Neural cell (in vitro differentiated cells): Measurements from ENCODE around the gene FCN3. TPM values are rescaled to one million over a fixed set of nuclear protein-coding genes. Genes with fewer than 3 reads are reported as not detected.

ENCODE experiments used
- H2AFZ ChIP-seq: fragments of 200-600, 300-800 bp; sonication (generic), shearing (Covaris generic); 2 replicates; pipeline ENCODE4 v1.6.0; 2014; ENCODE audit warnings: low read depth, mild to moderate bottlenecking, antibody characterized with exemption, low read length, moderate library complexity
- H3F3A ChIP-seq: fragments of 200-600 bp; shearing (Covaris generic); 2 replicates; pipeline ENCODE4 v1.6.1; 2016; ENCODE audit warnings: mild to moderate bottlenecking, moderate library complexity, mixed read lengths, antibody characterized with exemption, low read length; ENCODE audit not compliant: insufficient read depth, poor library complexity, severe bottlenecking
- H3K27ac ChIP-seq: fragments of 200-600, 300-800 bp; sonication (generic), shearing (Covaris generic); 2 replicates; pipeline ENCODE4 v1.5.1; 2014; ENCODE audit warnings: mild to moderate bottlenecking, low read length, moderate library complexity
- H3K27me3 ChIP-seq: fragments of 300-800, 200-600 bp; sonication (generic), shearing (Covaris generic); 2 replicates; pipeline ENCODE4 v1.6.0; 2014; ENCODE audit warnings: mild to moderate bottlenecking, low read depth, low read length, moderate library complexity; ENCODE audit not compliant: insufficient read depth
- H3K36me3 ChIP-seq: fragments of 300-800, 200-600 bp; sonication (generic), shearing (Covaris generic); 2 replicates; pipeline ENCODE4 v1.5.1; 2014; ENCODE audit warnings: mild to moderate bottlenecking, antibody characterized with exemption, low read length, moderate library complexity; ENCODE audit not compliant: insufficient read depth
- H3K4me2 ChIP-seq: fragments of 300-800, 200-600 bp; sonication (generic), shearing (Covaris generic); 2 replicates; pipeline ENCODE4 v1.6.0; 2014; ENCODE audit warnings: mild to moderate bottlenecking, low read length
- H3K4me3 ChIP-seq: fragments of 300-800, 200-600 bp; sonication (generic), shearing (Covaris generic); 2 replicates; pipeline ENCODE4 v1.5.1; 2014; ENCODE audit warnings: mild to moderate bottlenecking, low read length, moderate library complexity
- H3K79me2 ChIP-seq: fragments of 200-600 bp; shearing (Covaris generic); replicated peaks from 2 replicates; pipeline ENCODE4 v1.6.0; 2014; ENCODE audit warnings: mild to moderate bottlenecking, low read length, moderate library complexity; ENCODE audit not compliant: insufficient read depth
- H3K9ac ChIP-seq: fragments of 300-800, 200-600 bp; sonication (generic), shearing (Covaris generic); 2 replicates; pipeline ENCODE4 v1.6.1; 2016; ENCODE audit warnings: mild to moderate bottlenecking, low read length, mixed read lengths
- H3K9me2 ChIP-seq: fragments of 200-600 bp; shearing (Covaris generic); 2 replicates; pipeline ENCODE4 v1.6.1; 2016; ENCODE audit warnings: mild to moderate bottlenecking, low read length, mixed read lengths; ENCODE audit not compliant: insufficient read depth
- H3K9me3 ChIP-seq: fragments of 200-600, 300-800 bp; sonication (generic), shearing (Covaris generic); 2 replicates; pipeline ENCODE4 v1.6.1; 2016; ENCODE audit warnings: mild to moderate bottlenecking, mixed run types, low read length, moderate library complexity, mixed read lengths
- H4K20me1 ChIP-seq: fragments of 200-600 bp; shearing (Covaris generic); 2 replicates; pipeline ENCODE4 v1.6.1; 2016; ENCODE audit warnings: mild to moderate bottlenecking, mixed run types; ENCODE audit not compliant: insufficient read depth
- EP300 ChIP-seq: fragments of 450-650 bp; conservative IDR thresholded peaks from 2 replicates; pipeline ENCODE4 v1.6.1; 2014; ENCODE audit warnings: antibody characterized with exemption, mild to moderate bottlenecking, moderate library complexity; ENCODE audit not compliant: poor library complexity, severe bottlenecking
- EZH2 ChIP-seq: fragments of 200-600, 300-800 bp; shearing (Covaris generic), sonication (generic); IDR thresholded peaks from 2 replicates; pipeline ENCODE4 v1.6.1; 2014; ENCODE audit warnings: antibody characterized with exemption, low read length, borderline replicate concordance, mild to moderate bottlenecking; ENCODE audit not compliant: insufficient read depth, poor library complexity, severe bottlenecking
- MXI1 ChIP-seq: fragments of 450-650 bp; conservative IDR thresholded peaks from 2 replicates; pipeline ENCODE4 v1.6.1; 2014; ENCODE audit warnings: antibody characterized with exemption, mild to moderate bottlenecking; ENCODE audit not compliant: poor library complexity, severe bottlenecking
- POLR2AphosphoS5 ChIP-seq: IDR thresholded peaks from 2 replicates; pipeline ENCODE4 v1.6.1; 2012
- RAD21 ChIP-seq: fragments of 450-650 bp; conservative IDR thresholded peaks from 2 replicates; pipeline ENCODE4 v1.6.1; 2014; ENCODE audit warnings: antibody characterized with exemption, mild to moderate bottlenecking, moderate library complexity
- SMC3 ChIP-seq: fragments of 450-650 bp; conservative IDR thresholded peaks from 2 replicates; pipeline ENCODE4 v1.6.1; 2014; ENCODE audit warnings: antibody characterized with exemption, mild to moderate bottlenecking, moderate library complexity; ENCODE audit not compliant: poor library complexity
- TAF1 ChIP-seq: IDR thresholded peaks from 2 replicates; pipeline ENCODE4 v1.6.1; 2012; ENCODE audit warnings: low read depth
- polyA plus RNA-seq: library from polyadenylated mRNA; depleted of rRNA; stranded (reverse); fragments of >200 nt; gene quantifications from 2 replicates; pipeline ENCODE4 v1.2.3, GENCODE V29; 2014
- TF ChIP-seq, protein P1 (sequence below): fragments of 450-650 bp; IDR thresholded peaks from 2 replicates; pipeline ENCODE4 v1.5.1; 2014; ENCODE audit warnings: antibody characterized with exemption, mild to moderate bottlenecking, moderate library complexity; ENCODE audit not compliant: poor library complexity, severe bottlenecking
- TF ChIP-seq, protein P2 (sequence below): IDR thresholded peaks from 2 replicates; pipeline ENCODE4 v1.6.1; 2012; ENCODE audit warnings: borderline replicate concordance

Gene FCN3
- polyA plus RNA-seq, 1 donor from 2014 or later: not detected

DNA sequence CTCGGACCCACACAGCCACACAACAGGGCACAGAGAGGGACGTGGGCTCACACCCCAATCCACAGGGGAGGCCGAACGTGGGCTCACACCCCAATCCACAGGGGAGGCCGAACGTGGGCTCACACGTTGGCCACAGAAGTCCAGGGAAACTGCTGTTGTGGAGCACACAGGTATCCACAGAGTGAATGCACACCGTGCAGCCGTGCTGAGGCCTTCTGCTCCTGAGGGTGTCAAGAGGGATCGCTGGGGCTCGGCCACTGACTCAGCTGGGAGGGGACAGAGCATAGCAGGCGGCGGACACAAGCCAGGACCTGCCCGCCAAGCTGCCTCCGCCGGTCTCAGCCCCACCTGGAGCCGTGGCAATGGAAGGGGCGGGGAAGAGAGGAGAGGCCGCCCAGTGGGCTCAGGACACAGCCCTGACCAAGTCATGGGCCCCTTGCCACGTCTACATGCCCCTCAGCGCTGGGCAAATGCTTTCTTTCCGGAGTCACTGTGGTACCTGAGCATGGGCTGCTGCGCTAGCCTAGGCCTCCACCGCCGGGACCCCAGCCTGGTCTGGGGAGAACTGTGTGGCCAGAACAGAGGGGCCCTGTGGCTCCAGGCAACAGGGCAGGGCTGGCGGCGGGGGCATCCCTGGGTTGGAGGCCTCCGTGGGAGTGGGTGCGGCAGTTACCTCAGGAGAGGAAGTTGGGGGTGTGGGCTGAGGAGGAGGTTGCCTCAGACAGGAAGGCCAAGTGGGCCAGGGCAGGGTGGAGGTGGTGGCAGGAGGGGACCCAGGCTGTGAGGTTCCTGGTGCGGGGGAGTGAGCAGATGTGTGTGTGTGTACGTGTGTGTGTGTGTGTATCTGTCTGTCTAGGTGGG is 31.6 kb downstream of the FCN3 start:
- Histone ChIP-seq H2AFZ (no peak overlapping the region), H3K36me3 (no peaks in the 10 kb centered on the region), H3K9me2 (no peaks in the 10 kb centered on the region), H3K4me2 (no peak overlapping the region), H3K9ac (no peak overlapping the region), H3K9me3 (no peaks in the 10 kb centered on the region), H3K27me3 (no peaks in the 10 kb centered on the region), H4K20me1 (no peaks in the 10 kb centered on the region), H3K4me3 (no peak overlapping the region), H3F3A (no peaks in the 10 kb centered on the region), H3K79me2 (no peaks in the 10 kb centered on the region), H3K27ac (no peak overlapping the region)
- no peak for TF ChIP-seq RAD21
- TF ChIP-seq, protein P1, sequence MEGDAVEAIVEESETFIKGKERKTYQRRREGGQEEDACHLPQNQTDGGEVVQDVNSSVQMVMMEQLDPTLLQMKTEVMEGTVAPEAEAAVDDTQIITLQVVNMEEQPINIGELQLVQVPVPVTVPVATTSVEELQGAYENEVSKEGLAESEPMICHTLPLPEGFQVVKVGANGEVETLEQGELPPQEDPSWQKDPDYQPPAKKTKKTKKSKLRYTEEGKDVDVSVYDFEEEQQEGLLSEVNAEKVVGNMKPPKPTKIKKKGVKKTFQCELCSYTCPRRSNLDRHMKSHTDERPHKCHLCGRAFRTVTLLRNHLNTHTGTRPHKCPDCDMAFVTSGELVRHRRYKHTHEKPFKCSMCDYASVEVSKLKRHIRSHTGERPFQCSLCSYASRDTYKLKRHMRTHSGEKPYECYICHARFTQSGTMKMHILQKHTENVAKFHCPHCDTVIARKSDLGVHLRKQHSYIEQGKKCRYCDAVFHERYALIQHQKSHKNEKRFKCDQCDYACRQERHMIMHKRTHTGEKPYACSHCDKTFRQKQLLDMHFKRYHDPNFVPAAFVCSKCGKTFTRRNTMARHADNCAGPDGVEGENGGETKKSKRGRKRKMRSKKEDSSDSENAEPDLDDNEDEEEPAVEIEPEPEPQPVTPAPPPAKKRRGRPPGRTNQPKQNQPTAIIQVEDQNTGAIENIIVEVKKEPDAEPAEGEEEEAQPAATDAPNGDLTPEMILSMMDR: no peak
- TF ChIP-seq SMC3: no peak

- H3K79me2 ChIP-seq: no peaks in the 10 kb centered on the region
- no peak for TF ChIP-seq MXI1
- H3K4me2 ChIP-seq: no peak overlapping the region
- H3K9ac ChIP-seq: no peak overlapping the region
- no peak overlapping the region for H3K27ac ChIP-seq
- no peak overlapping the region for H2AFZ ChIP-seq
- H3K27me3 ChIP-seq: no peaks in the 10 kb centered on the region
- no peaks in the 10 kb centered on the region for H3K9me3 ChIP-seq
- H4K20me1 ChIP-seq: no peaks in the 10 kb centered on the region
- H3K36me3 ChIP-seq: no peaks in the 10 kb centered on the region
- H3K4me3 ChIP-seq: no peak overlapping the region
- H3F3A ChIP-seq: no peaks in the 10 kb centered on the region
- H3K9me2 ChIP-seq: no peaks in the 10 kb centered on the region
These were observed 32.2 kb downstream of the FCN3 start for GRCh38 chr1:27342391-27342777.

DNA sequence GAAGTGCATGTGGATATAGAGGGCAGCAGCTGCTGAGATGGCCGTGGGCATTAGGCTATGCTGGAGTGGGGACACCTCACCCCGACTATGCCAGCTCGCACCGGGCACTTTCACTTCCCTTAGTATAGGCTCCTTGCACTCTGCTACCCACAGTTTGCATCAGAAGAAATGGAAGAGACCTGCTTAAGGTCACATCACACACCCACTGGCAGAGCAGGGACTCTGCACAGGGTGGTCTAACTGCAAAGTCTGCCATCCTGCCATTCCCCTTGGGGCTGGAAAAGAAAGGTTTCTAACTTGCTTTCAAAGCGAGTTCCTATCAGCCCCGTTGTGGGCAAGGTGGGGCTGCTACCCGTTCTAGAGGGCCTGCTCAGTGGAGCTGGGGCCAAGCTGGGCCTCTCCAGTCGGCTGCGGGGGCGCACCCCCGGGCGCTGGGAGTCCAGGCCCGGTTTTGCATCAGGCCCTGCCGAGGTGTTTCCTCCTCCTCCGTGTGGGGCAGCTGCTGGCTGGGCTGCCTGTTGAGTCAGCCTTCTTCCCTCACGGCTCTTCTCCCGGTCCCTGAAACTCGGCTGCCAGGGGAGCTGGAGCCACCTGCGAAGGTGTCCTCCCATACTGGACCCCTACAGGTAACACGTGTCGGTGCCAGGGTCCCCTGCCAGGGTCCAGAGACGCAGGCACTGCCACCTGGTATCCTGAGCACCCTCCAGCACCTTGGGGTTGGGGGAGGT is 32.9 kb downstream of the FCN3 start, which contains the start of gene SYTL1:
Gene SYTL1, plus strand, starts transcription at position 498 of the 728 bp plus-strand sequence. CDS start 3,313 bp downstream, outside the sequence.
- Histone ChIP-seq H3K4me2 (no peak within 1 kb of the TSS), H3K9me2 (no peaks in the 10 kb centered on the region), H3K79me2 (no peaks in the 10 kb centered on the region), H3K36me3 (no peaks in the 10 kb centered on the region), H3K27me3 (no peaks in the 10 kb centered on the region), H3K9ac (no peak within 1 kb of the TSS), H3K27ac (no peak within 1 kb of the TSS), H2AFZ (no peak within 1 kb of the TSS), H3K4me3 (no peak within 1 kb of the TSS), H3F3A (no peaks in the 10 kb centered on the region), H4K20me1 (no peaks in the 10 kb centered on the region), H3K9me3 (no peaks in the 10 kb centered on the region)
- TF ChIP-seq EZH2 (no peak), RAD21 (no peak), EP300 (no peak), SMC3 (no peak), TAF1 (no peak), POLR2AphosphoS5 (no peak), MXI1 (no peak)
- TF ChIP-seq, protein P1: no peak
- TF ChIP-seq, protein P2, sequence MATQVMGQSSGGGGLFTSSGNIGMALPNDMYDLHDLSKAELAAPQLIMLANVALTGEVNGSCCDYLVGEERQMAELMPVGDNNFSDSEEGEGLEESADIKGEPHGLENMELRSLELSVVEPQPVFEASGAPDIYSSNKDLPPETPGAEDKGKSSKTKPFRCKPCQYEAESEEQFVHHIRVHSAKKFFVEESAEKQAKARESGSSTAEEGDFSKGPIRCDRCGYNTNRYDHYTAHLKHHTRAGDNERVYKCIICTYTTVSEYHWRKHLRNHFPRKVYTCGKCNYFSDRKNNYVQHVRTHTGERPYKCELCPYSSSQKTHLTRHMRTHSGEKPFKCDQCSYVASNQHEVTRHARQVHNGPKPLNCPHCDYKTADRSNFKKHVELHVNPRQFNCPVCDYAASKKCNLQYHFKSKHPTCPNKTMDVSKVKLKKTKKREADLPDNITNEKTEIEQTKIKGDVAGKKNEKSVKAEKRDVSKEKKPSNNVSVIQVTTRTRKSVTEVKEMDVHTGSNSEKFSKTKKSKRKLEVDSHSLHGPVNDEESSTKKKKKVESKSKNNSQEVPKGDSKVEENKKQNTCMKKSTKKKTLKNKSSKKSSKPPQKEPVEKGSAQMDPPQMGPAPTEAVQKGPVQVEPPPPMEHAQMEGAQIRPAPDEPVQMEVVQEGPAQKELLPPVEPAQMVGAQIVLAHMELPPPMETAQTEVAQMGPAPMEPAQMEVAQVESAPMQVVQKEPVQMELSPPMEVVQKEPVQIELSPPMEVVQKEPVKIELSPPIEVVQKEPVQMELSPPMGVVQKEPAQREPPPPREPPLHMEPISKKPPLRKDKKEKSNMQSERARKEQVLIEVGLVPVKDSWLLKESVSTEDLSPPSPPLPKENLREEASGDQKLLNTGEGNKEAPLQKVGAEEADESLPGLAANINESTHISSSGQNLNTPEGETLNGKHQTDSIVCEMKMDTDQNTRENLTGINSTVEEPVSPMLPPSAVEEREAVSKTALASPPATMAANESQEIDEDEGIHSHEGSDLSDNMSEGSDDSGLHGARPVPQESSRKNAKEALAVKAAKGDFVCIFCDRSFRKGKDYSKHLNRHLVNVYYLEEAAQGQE: no peak
